ENCODE data around the gene EMB. TPM values are rescaled to one million over a fixed set of nuclear protein-coding genes. Genes with fewer than 3 reads are reported as not detected.
"Not testable (repeated sequence)": the region's sequence is repeated elsewhere in the genome, so short reads cannot be mapped to it uniquely, and the experiment has no call there.

Gene EMB
- polyA plus RNA-seq, 1 donor, result 5.2 TPM

- DNase-seq, result not testable (repeated sequence)
Measured at GRCh38 chr5:50421184-50421950, 19.7 kb downstream of the EMB start.

DNA sequence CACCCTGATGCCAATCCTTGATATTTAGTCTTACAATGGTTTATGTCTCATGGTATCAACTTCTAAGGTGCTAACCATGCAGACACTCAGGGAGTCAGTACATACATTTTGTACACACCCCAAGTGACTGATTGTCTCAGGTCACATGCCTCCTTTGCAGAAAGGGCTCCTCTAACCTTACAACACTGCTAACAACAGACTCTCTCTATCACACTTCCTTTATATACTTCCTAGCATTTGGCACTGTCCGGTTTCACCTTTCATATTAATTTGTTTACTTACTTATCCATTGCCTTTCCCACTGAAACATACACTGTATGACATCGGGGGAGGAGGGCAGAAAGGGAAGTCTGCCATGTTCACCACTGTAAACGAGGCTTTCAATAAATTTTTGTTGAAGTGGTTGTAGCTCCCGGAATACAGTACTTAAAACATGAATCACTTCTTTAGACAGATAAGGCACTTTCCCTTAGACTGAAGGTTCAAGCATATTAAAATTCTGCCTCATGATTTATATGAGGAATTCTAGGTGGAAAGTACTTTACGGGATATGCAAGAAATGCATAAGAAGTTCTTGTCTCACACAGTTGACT lies 20.6 kb downstream of the EMB start:
- DNase-seq, result no peak

GRCh38 chr5:50419656-50420055 lies 21.4 kb downstream of the EMB start:
- not testable (repeated sequence) for DNase-seq

DNA sequence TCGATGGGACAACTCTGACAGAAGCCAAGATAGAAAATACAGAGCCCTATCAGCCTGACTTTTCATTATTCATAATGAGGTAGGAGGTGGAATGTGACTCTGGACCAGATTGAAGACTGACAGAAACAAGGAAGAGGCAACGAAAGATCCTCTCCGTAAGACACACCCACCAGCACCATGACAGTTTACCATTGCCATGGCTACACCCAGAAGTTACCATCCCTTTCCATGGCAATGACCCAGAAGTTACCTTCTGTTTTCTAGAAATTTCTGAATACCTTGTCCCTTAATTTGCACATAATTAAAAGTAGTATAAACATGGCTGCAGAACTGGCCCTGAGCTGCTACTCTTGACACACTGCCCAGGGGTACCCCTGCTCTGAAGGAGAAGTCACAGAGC lies 24.5 kb downstream of the EMB start:
- not testable (repeated sequence) for DNase-seq

- no peak for DNase-seq
Measured at GRCh38 chr5:50415912-50416311, 25.2 kb downstream of the EMB start.

DNA sequence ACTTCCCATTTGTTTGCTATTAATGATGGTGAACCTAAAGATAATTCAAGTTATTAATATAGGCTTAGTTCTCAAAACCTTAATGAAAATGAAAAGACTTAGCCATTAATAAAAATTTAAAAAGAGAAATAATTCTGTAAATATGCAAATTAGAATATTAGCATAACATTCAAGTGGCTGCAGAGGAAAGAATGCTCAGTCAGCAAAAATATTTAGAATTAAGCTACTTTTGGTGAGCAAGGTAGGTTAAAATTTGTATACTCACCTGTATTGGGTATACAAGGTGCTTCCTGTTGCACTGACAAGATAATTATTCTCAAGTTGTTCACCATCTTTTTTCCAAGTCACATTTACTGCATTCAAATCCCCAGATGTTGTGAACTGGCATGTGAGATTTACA lies 30.2 kb downstream of the EMB start:
- not testable (repeated sequence) for DNase-seq

GRCh38 chr5:50406877-50407276 lies 34.2 kb downstream of the EMB start:
- peak; percentile 8 for DNase-seq

DNA sequence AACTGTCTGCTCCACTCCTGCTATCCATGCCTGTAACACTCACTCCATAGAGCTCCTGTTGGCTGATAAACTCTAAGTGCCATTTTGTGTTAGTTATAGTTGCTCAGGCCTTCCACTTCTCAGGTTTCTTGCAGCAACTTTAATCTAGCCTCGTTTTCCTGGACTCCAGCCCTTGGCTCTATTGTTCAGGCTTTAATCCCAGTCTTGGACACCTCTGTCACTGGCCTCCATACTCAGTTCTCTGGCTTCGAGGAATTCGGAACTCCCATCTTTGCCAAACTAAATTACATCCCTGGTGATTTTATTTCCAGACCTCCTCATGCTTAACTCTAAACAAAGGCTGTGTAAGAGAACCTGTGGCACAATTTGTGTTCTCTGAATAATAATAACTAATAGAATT lies 39.8 kb downstream of the EMB start:
- DNase-seq, result no peak

DNA sequence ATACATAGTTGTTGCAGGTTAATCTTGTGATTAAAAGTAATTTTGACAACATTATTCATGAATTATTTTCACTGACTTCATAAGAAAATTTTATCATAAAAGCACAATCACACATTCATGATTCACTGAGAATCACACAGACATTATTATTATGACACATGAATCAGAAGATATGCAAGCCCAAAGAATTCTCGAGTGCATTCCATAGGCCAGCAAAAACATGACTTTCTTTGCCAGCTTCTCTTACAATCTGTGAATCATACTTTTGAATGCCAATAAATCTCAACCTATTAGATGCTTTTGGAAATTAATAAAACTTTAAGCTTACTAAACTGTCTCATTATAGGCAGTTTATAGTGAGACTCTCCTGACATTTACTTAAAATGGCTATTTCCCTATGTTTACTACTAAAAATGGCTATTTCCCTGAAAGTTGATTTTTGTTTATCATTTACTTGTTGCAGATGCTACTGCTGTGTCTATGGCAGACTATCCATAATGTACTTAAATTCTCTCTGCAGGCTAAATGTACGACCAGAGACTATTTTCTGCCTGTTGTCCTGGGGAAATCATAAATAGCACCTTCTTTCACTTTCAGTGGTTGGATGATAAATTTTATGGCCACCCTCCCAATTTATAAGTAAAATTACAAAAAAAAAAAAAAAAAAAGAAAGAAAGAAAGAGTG lies 47.0 kb downstream of the EMB start:
- DNase-seq, result not testable (repeated sequence)

DNA sequence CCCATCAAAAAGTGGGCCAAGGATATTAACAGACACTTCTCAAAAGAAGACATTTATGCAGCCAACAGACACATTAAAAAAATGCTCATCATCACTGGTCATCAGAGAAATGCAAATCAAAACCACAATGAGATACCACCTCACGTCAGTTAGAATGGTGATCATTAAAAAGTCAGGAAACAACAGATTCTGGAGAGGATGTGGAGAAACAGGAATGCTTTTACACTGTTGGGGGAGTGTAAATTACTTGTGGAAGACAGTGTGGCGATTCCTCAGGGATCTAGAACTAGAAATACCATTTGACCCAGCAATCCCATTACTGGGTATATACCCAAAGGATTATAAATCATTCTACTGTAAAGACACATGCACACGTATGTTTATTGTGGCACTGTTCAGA lies 48.8 kb downstream of the EMB start:
- DNase-seq, result not testable (repeated sequence)

- not testable (repeated sequence) for DNase-seq
Measured at GRCh38 chr5:50384381-50384780, 56.7 kb downstream of the EMB start.

GRCh38 chr5:50376696-50377095 lies 64.4 kb downstream of the EMB start:
- not testable (repeated sequence) for DNase-seq

- DNase-seq, result not testable (repeated sequence)
Measured at GRCh38 chr5:50369287-50370033, 71.6 kb downstream of the EMB start.

DNA sequence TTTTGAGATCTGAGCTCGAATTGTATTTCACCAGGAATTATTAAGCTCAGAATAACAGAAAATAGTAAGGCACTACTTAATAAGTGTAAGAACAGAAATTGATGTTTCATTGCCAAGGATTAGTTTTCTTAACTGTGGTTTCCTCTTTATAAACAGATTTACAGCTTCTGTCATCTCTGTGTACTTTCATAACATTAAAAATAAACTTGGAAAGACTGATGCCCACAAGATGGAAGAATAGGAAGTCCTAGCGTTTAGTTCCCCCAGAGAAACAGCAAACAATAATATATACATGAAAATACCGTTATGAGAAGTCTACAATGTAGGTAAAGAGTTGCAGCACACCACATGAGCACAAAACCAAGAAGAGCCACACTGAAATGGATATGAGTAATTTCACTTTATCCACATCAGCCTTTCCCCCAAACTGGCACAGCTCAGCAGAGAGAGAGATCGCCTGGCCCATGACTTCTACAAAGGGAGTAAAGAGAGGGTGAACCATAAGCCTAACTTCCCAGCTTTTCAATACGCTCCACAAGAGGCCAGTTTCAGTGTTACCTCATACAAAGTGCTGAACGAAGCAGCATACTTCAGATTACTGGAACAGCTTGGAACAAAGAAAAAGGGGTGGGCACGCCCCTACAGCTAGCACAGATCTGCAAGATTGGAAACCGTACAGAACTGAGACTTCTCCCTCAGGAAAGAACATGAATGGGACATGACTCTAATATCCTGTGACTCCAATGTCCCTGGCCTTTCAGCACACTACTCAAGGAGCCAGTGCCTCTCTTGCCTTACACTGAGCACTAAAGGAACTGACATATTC lies 75.4 kb downstream of the EMB start:
- no peak for DNase-seq

DNA sequence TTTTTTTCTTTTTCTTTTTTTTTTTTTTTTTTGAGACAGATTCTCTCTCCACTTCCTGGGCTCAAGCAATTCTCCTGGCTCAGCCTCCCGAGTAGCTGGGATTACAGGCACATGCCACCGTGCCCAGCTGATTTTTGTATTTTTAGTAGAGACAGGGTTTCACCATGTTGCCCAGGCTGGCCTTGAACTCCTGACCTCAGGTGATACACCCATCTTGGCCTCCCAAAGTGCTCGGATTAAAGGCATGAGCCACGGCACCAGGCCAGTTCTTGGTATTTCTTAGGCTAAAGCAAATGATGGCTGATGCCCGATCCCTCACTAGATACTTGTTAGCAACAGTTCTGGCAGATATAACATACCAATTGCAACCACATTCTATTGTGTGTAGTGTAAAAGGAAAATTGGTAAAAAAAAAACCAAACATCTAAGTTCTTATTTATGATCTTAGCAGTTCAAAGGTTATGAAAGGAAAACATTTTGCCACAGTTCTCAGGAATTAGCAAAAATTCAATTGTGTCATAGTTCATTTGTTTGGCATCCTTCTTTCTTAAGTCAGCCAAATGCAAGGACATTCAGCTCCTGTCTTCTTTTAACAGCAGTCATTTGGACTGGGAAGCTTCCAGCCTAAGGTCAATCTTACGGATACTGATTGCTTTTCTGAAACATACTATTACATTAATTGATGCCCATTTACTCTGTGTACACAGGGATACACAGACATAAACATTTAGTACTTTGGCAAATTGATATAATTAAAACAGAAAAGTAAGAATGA lies 76.4 kb downstream of the EMB start:
- not testable (repeated sequence) for DNase-seq

DNA sequence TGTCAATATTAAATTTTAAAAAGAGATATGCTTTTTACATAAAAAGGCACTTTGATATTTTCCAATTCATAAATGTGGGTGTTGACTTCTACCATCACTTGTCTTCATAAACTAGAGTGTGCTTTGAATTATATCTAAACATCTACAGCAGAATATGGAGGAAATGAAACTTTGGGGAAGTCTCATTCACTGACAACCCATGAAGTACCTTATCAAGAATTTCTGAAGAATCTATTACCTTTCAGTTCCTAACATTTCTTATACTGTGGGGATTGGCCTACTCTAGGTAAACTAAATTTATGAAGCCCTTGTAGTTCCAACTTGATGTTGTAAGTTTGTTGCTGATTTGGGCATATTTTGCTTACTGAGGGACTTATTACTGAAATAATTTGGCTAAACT lies 81.9 kb downstream of the EMB start:
- no peak for DNase-seq

- DNase-seq, result no peak
Measured at GRCh38 chr5:50352382-50352781, 88.7 kb downstream of the EMB start.

Measured in left kidney (tissue), 2 donors.